OCI-LY1 (cell line): ENCODE data around the gene MRPS11.

ENCODE experiments used
- H2AFZ ChIP-seq: fragments of 200-600 bp; sonication (generic), shearing (Covaris generic); 2 replicates; pipeline ENCODE4 v1.6.0; 2014; ENCODE audit warnings: antibody characterized with exemption, mild to moderate bottlenecking, low read length
- H3F3A ChIP-seq: fragments of 200-600 bp; sonication (generic), shearing (Covaris generic); 2 replicates; pipeline ENCODE4 v1.6.0; 2014; ENCODE audit warnings: mild to moderate bottlenecking, antibody characterized with exemption, low read length, moderate library complexity; ENCODE audit not compliant: insufficient read depth
- H3K27ac ChIP-seq: fragments of 200-600 bp; sonication (generic); 2 replicates; pipeline ENCODE4 v1.5.1; 2014; ENCODE audit warnings: low read length, mixed run types, mild to moderate bottlenecking, low read depth; ENCODE audit not compliant: poor library complexity, severe bottlenecking
- H3K27me3 ChIP-seq: fragments of 200-600 bp; sonication (generic); 2 replicates; pipeline ENCODE4 v1.6.0; 2014; ENCODE audit warnings: antibody characterized with exemption, mild to moderate bottlenecking, low read length, moderate library complexity; ENCODE audit not compliant: insufficient read depth
- H3K36me3 ChIP-seq: fragments of 200-600 bp; sonication (generic); 2 replicates; pipeline ENCODE4 v1.6.1; 2014; ENCODE audit warnings: mild to moderate bottlenecking, antibody characterized with exemption, low read length, moderate library complexity, mixed read lengths; ENCODE audit not compliant: insufficient read depth
- H3K4me1 ChIP-seq: fragments of 200-600 bp; sonication (generic); 2 replicates; pipeline ENCODE4 v1.5.1; 2014; ENCODE audit warnings: mild to moderate bottlenecking, low read length, moderate library complexity; ENCODE audit not compliant: insufficient read depth, severe bottlenecking
- H3K4me2 ChIP-seq: fragments of 200-600 bp; sonication (generic), shearing (Covaris generic); 2 replicates; pipeline ENCODE4 v1.6.1; 2014; ENCODE audit warnings: low read length
- H3K4me3 ChIP-seq: fragments of 200-600 bp; sonication (generic); 2 replicates; pipeline ENCODE4 v1.5.1; 2014; ENCODE audit warnings: low read length, low read depth, mild to moderate bottlenecking, mixed read lengths; ENCODE audit not compliant: poor library complexity, severe bottlenecking
- H3K79me2 ChIP-seq: fragments of 200-600 bp; shearing (Covaris generic); 2 replicates; pipeline ENCODE4 v1.6.1; 2016; ENCODE audit warnings: mixed run types, low read length, mixed read lengths; ENCODE audit not compliant: insufficient read depth
- H3K9ac ChIP-seq: fragments of 200-600 bp; sonication (generic), shearing (Covaris generic); 2 replicates; pipeline ENCODE4 v1.6.1; 2014; ENCODE audit warnings: mild to moderate bottlenecking, low read length, mixed read lengths
- H3K9me2 ChIP-seq: fragments of 200-600 bp; sonication (generic), shearing (Covaris generic); 2 replicates; pipeline ENCODE4 v1.6.1; 2014; ENCODE audit warnings: low read depth, mild to moderate bottlenecking, low read length, mixed read lengths
- H3K9me3 ChIP-seq: fragments of 200-600 bp; shearing (Covaris generic); 2 replicates; pipeline ENCODE4 v1.6.1; 2014; ENCODE audit warnings: low read length, mixed read lengths
- H4K20me1 ChIP-seq: fragments of 200-600 bp; sonication (generic), shearing (Covaris generic); 2 replicates; pipeline ENCODE4 v1.6.0; 2016; ENCODE audit warnings: mild to moderate bottlenecking, low read length; ENCODE audit not compliant: insufficient read depth
- CTCF ChIP-seq: fragments of 200-600 bp; sonication (generic), shearing (Covaris generic); IDR thresholded peaks from 2 replicates; pipeline ENCODE4 v1.5.1; 2017; ENCODE audit warnings: mild to moderate bottlenecking, antibody characterized with exemption, low read length, moderate library complexity, mixed read lengths
- EZH2 ChIP-seq: fragments of 200-600 bp; sonication (generic), shearing (Covaris generic); IDR thresholded peaks from 2 replicates; pipeline ENCODE4 v1.8.0; 2017; ENCODE audit warnings: borderline replicate concordance, mixed run types, mild to moderate bottlenecking, antibody characterized with exemption, low read length, moderate library complexity, mixed read lengths

MRPS11 gene

DNA sequence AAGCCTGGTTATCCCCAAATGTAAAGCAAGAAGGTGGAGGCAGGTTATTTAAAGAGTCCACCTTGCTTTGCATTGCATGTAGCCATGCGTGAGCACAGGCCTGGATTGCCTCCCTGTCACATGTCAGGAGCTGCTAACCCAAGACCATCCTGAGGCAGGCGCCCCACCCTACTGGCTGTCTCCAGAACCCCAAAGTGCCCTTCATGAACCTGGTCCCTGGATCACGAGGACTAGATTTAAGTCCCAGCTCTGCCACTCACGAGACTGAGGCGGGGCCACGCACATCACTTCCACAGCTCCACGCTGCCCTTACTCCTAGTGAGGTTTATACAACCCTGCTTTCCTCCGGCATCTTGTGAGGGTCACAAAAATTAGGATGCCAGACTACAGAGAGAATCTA is 17.9 kb upstream of the MRPS11 start:
- Histone ChIP-seq H3F3A (no peaks in the 10 kb centered on the region), H3K27ac (no peak overlapping the region), H3K4me3 (no peak overlapping the region), H4K20me1 (no peaks in the 10 kb centered on the region), H3K9me2 (no peaks in the 10 kb centered on the region), H3K9me3 (no peaks in the 10 kb centered on the region), H3K79me2 (no peaks in the 10 kb centered on the region), H3K27me3 (no peaks in the 10 kb centered on the region), H2AFZ (no peak overlapping the region), H3K4me1 (peaks cover 3% of the 10 kb centered on the region), H3K9ac (no peak overlapping the region), H3K4me2 (no peak overlapping the region), H3K36me3 (no peaks in the 10 kb centered on the region)
- TF ChIP-seq CTCF (no peak), EZH2 (no peak)

DNA sequence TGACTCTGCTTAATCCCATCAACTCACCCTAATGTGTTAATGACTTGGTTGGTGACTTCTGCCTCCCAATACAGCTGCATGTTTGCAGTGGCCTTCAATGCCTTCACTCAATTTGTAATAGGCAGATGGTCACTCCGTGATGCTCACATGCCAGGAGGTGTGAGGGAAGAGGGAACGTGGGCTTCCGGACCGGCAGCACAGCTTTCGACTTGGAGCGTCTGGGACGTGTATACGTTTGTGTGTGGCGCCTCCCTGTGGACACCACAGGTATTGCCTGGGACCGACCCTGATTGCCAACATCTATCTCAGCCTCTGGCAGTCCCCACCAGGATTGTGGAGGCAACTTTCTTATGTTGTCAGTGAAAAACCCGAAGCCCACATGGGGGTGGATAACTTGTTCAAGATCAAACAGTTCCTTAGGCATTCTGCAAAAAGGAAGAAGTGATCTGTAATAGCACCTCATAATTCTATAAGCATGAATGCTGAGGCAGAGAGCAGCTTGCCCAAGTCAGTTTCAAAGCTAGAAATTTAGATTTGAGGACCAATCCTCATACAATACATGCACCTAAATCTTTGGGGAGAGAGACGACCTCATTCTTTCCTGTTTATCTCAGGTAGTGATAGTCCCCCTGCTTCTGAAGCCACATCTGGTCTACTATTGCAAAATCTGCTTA is 17.2 kb upstream of the MRPS11 start:
- H3K79me2 ChIP-seq = no peaks in the 10 kb centered on the region
- no peaks in the 10 kb centered on the region for H3K9me3 ChIP-seq
- H3K4me2 ChIP-seq = no peak overlapping the region
- H3K9ac ChIP-seq = no peak overlapping the region
- no peaks in the 10 kb centered on the region for H3K36me3 ChIP-seq
- no peaks in the 10 kb centered on the region for H3F3A ChIP-seq
- H3K9me2 ChIP-seq = no peaks in the 10 kb centered on the region
- TF ChIP-seq CTCF (peak; percentile 96), EZH2 (no peak)
- no peak overlapping the region for H3K4me3 ChIP-seq
- H3K27ac ChIP-seq = no peak overlapping the region
- H3K4me1 ChIP-seq = peaks cover 3% of the 10 kb centered on the region
- H3K27me3 ChIP-seq = no peaks in the 10 kb centered on the region
- no peaks in the 10 kb centered on the region for H4K20me1 ChIP-seq
- H2AFZ ChIP-seq = no peak overlapping the region

- Histone ChIP-seq H3K27ac (no peak overlapping the region), H3K9me2 (no peaks in the 10 kb centered on the region), H3K27me3 (no peaks in the 10 kb centered on the region), H3K4me1 (peaks cover 3% of the 10 kb centered on the region), H2AFZ (no peak overlapping the region), H3K4me3 (no peak overlapping the region), H3F3A (no peaks in the 10 kb centered on the region), H3K4me2 (no peak overlapping the region), H3K36me3 (peaks cover 9% of the 10 kb centered on the region; the same call in 1 of the 2 replicates), H3K9me3 (no peaks in the 10 kb centered on the region), H4K20me1 (no peaks in the 10 kb centered on the region), H3K9ac (no peak overlapping the region), H3K79me2 (no peaks in the 10 kb centered on the region)
- TF ChIP-seq EZH2 = no peak
- no peak for TF ChIP-seq CTCF
Measured at GRCh38 chr15:88453651-88454050, 13.9 kb upstream of the MRPS11 start.
